GM21360 (cell line): Measurements from ENCODE around the gene PSMD4.
"Not testable (repeated sequence)": the region's sequence is repeated elsewhere in the genome, so short reads cannot be mapped to it uniquely, and the experiment has no call there.

Experiments
- ATAC-seq: cut with Tn5 transposase; IDR thresholded peaks from one replicate; pipeline ENCODE4 v1.9.1; 2021; ENCODE audit warnings: mild to moderate bottlenecking, moderate library complexity; ENCODE audit not compliant: unreplicated experiment

PSMD4 gene

GRCh38 chr1:151267760-151268159, 13.2 kb downstream of the PSMD4 start:
- ATAC-seq = no peak

GRCh38 chr1:151273924-151274466, 19.5 kb downstream of the PSMD4 start:
- ATAC-seq = no peak

GRCh38 chr1:151275341-151275740, 20.8 kb downstream of the PSMD4 start:
- not testable (repeated sequence) for ATAC-seq

GRCh38 chr1:151277249-151277648, 22.7 kb downstream of the PSMD4 start:
- ATAC-seq = no peak

- peak; percentile 33 for ATAC-seq
Observed at GRCh38 chr1:151281225-151281968, 26.9 kb downstream of the PSMD4 start.

GRCh38 chr1:151281969-151282882, 27.7 kb downstream of the PSMD4 start, which contains the start of gene ZNF687:
TSS of gene ZNF687 (plus strand) at chr1:151282299. CDS start at chr1:151286292, 3,993 bp downstream.
- ATAC-seq = peak; percentile 76

- no peak for ATAC-seq
Observed at GRCh38 chr1:151282883-151283725, 28.6 kb downstream of the PSMD4 start.

GRCh38 chr1:151284013-151284577, 29.6 kb downstream of the PSMD4 start:
- ATAC-seq = no peak

- ATAC-seq = no peak
Observed at GRCh38 chr1:151286619-151287340, 32.2 kb downstream of the PSMD4 start.

- ATAC-seq = no peak
Observed at GRCh38 chr1:151287341-151287699, 32.8 kb downstream of the PSMD4 start.

GRCh38 chr1:151287767-151288500, 33.4 kb downstream of the PSMD4 start:
- no peak for ATAC-seq

GRCh38 chr1:151288502-151288901, 34.0 kb downstream of the PSMD4 start:
- ATAC-seq = no peak

- no peak for ATAC-seq
Observed at GRCh38 chr1:151289080-151289935, 34.8 kb downstream of the PSMD4 start.

- no peak for ATAC-seq
Observed at GRCh38 chr1:151289991-151290708, 35.6 kb downstream of the PSMD4 start.

GRCh38 chr1:151290709-151291303, 36.3 kb downstream of the PSMD4 start:
- no peak for ATAC-seq

GRCh38 chr1:151292207-151293030, 37.9 kb downstream of the PSMD4 start:
- ATAC-seq = no peak
